Adipocyte (in vitro differentiated cells): ENCODE measurements around the gene SYT5.
"Not testable (repeated sequence)": the region's sequence is repeated elsewhere in the genome, so short reads cannot be mapped to it uniquely, and the experiment has no call there.

ENCODE experiments used
- DNase-seq: peaks from one replicate; pipeline ENCODE4 v3.0.0-alpha.2; 2015; ENCODE audit warnings: low read depth
- H3K27me3 ChIP-seq: replicated peaks from 2 replicates; pipeline ENCODE4 v1.7.0; 2013; ENCODE audit warnings: mild to moderate bottlenecking, low read length, moderate library complexity; ENCODE audit not compliant: control insufficient read depth, insufficient read depth
- H3K36me3 ChIP-seq: 2 replicates; pipeline ENCODE4 v1.7.0; 2013; ENCODE audit warnings: low read length, mild to moderate bottlenecking, moderate library complexity; ENCODE audit not compliant: control insufficient read depth, insufficient read depth, severe bottlenecking
- H3K4me1 ChIP-seq: 2 replicates; pipeline ENCODE4 v1.7.0; 2013; ENCODE audit warnings: mild to moderate bottlenecking, low read length, moderate library complexity; ENCODE audit not compliant: control insufficient read depth, insufficient read depth
- H3K4me3 ChIP-seq: 2 replicates; pipeline ENCODE4 v1.7.0; 2013; ENCODE audit warnings: mild to moderate bottlenecking, low read length, moderate library complexity
- H3K9ac ChIP-seq: 2 replicates; pipeline ENCODE4 v1.7.0; 2013; ENCODE audit warnings: mild to moderate bottlenecking, low read length, moderate library complexity
- H3K9me3 ChIP-seq: 2 replicates; pipeline ENCODE4 v1.7.0; 2013; ENCODE audit warnings: mild to moderate bottlenecking, low read length, moderate library complexity; ENCODE audit not compliant: control insufficient read depth

Gene SYT5

GRCh38 chr19:55175117-55175867 is 4.8 kb downstream of the SYT5 start:
- no peaks in the 10 kb centered on the region for H3K9me3 ChIP-seq
- no peak for DNase-seq
- no peak overlapping the region for H3K9ac ChIP-seq
- H3K4me1 ChIP-seq = peaks cover 15% of the 10 kb centered on the region
- H3K27me3 ChIP-seq = no peaks in the 10 kb centered on the region
- no peaks in the 10 kb centered on the region for H3K36me3 ChIP-seq
- no peak overlapping the region for H3K4me3 ChIP-seq

- no peak overlapping the region for H3K4me3 ChIP-seq
- no peaks in the 10 kb centered on the region for H3K27me3 ChIP-seq
- H3K36me3 ChIP-seq = no peaks in the 10 kb centered on the region
- peaks cover 12% of the 10 kb centered on the region for H3K4me1 ChIP-seq
- DNase-seq = no peak
- no peaks in the 10 kb centered on the region for H3K9me3 ChIP-seq
- H3K9ac ChIP-seq = no peak overlapping the region
Measured at GRCh38 chr19:55174425-55175116, 5.5 kb downstream of the SYT5 start.

- H3K4me3 ChIP-seq = peak overlapping the region; percentile 83
- peak; percentile 62 for DNase-seq
- peaks cover 5% of the 10 kb centered on the region for H3K27me3 ChIP-seq
- H3K9me3 ChIP-seq = no peaks in the 10 kb centered on the region
- peaks cover 6% of the 10 kb centered on the region for H3K4me1 ChIP-seq
- no peaks in the 10 kb centered on the region for H3K36me3 ChIP-seq
- H3K9ac ChIP-seq = peak overlapping the region; percentile 80
Measured at GRCh38 chr19:55173714-55174409, 6.2 kb downstream of the SYT5 start.

- Histone ChIP-seq H3K4me1 (peaks cover 6% of the 10 kb centered on the region), H3K9ac (peak overlapping the region; percentile 80), H3K36me3 (no peaks in the 10 kb centered on the region), H3K9me3 (no peaks in the 10 kb centered on the region), H3K27me3 (peaks cover 5% of the 10 kb centered on the region), H3K4me3 (peak overlapping the region; percentile 83)
- no peak for DNase-seq
Measured at GRCh38 chr19:55173186-55173713, 6.8 kb downstream of the SYT5 start.

- Histone ChIP-seq H3K4me1 (peaks cover 6% of the 10 kb centered on the region), H3K27me3 (peaks cover 7% of the 10 kb centered on the region), H3K36me3 (no peaks in the 10 kb centered on the region), H3K9ac (peak overlapping the region; percentile 80), H3K4me3 (peak overlapping the region; percentile 83), H3K9me3 (no peaks in the 10 kb centered on the region)
- no peak for DNase-seq
Measured at GRCh38 chr19:55172741-55173140, 7.3 kb downstream of the SYT5 start.

GRCh38 chr19:55172318-55172717 is 7.8 kb downstream of the SYT5 start:
- H3K9me3 ChIP-seq, H3K4me1 ChIP-seq, H3K36me3 ChIP-seq, H3K27me3 ChIP-seq, DNase-seq: not testable (repeated sequence)
- peak overlapping the region; percentile 80 for H3K9ac ChIP-seq
- peak overlapping the region; percentile 83 for H3K4me3 ChIP-seq

- no peak overlapping the region for H3K4me3 ChIP-seq
- H3K36me3 ChIP-seq = no peaks in the 10 kb centered on the region
- peaks cover 10% of the 10 kb centered on the region for H3K27me3 ChIP-seq
- H3K4me1 ChIP-seq = peaks cover 12% of the 10 kb centered on the region
- no peak overlapping the region for H3K9ac ChIP-seq
- DNase-seq = no peak
- H3K9me3 ChIP-seq = no peaks in the 10 kb centered on the region
Measured at GRCh38 chr19:55171440-55171839, 8.6 kb downstream of the SYT5 start.

GRCh38 chr19:55169136-55169535 is 11.0 kb downstream of the SYT5 start:
- peaks cover 12% of the 10 kb centered on the region for H3K4me1 ChIP-seq
- peaks cover 10% of the 10 kb centered on the region for H3K27me3 ChIP-seq
- no peak overlapping the region for H3K9ac ChIP-seq
- H3K4me3 ChIP-seq = no peak overlapping the region
- H3K36me3 ChIP-seq = no peaks in the 10 kb centered on the region
- no peak for DNase-seq
- H3K9me3 ChIP-seq = no peaks in the 10 kb centered on the region

GRCh38 chr19:55166530-55167268 is 13.4 kb downstream of the SYT5 start, which contains the start of gene DNAAF3:
Gene DNAAF3 (minus strand): TSS chr19:55166613. CDS start chr19:55166413, 200 bp downstream.
- Histone ChIP-seq H3K4me1 (peaks cover 6% of the 10 kb centered on the region), H3K9ac (no peak within 1 kb of the TSS), H3K4me3 (peak within 1 kb of the TSS; percentile 79), H3K36me3 (no peaks in the 10 kb centered on the region), H3K27me3 (peaks cover 20% of the 10 kb centered on the region), H3K9me3 (no peaks in the 10 kb centered on the region)
- DNase-seq = peak; percentile 97

- DNase-seq = peak; percentile 47
- H3K27me3 ChIP-seq = peaks cover 24% of the 10 kb centered on the region
Measured at GRCh38 chr19:55165952-55166529, 14.0 kb downstream of the SYT5 start.

More at GRCh38 chr19:55165952-55166529, 14.0 kb downstream of the SYT5 start:
- Histone ChIP-seq H3K36me3 (no peaks in the 10 kb centered on the region), H3K9ac (no peak overlapping the region), H3K4me1 (peaks cover 6% of the 10 kb centered on the region), H3K9me3 (no peaks in the 10 kb centered on the region), H3K4me3 (peak overlapping the region; percentile 79)
